ENCODE data around the gene PROZ. TPM values are rescaled to one million over a fixed set of nuclear protein-coding genes. Genes with fewer than 3 reads are reported as not detected.

PROZ gene
- total and polyA plus RNA-seq, 9 of the 15 experiments (the other 6 are each of a cell fraction or from before 2014, with no cell fraction given) = not detected

GRCh38 chr13:113183450-113184129 lies 25.1 kb downstream of the PROZ start:
- ATAC-seq (no peak), DNase-seq (ENCODE audit: extremely low read depth in 1 of 4, low spot score in 3 of 4) (no peak), FAIRE-seq (no peak)
- POLR2A ChIA-PET = interaction anchor here (0.7 kb wide), 1 partner anchor 15 kb away, joined by 3 read pairs; no protein-coding TSS in a partner anchor
- Histone ChIP-seq H4K20me1 (replicated peaks; ENCODE audit: control insufficient read depth, insufficient read depth, low read length) (peaks cover 7% of the 10 kb centered on the region), H3K4me3 (no peak overlapping the region), H3K4me2 (ENCODE audit: insufficient read depth, low read length) (no peak overlapping the region), H3K9me3 (replicated peaks; ENCODE audit: control insufficient read depth, insufficient read depth, low read depth, low read length) (no peaks in the 10 kb centered on the region), H3K36me3 (ENCODE audit: control insufficient read depth, insufficient read depth, low read length) (peaks cover 97% of the 10 kb centered on the region), H3K9me1 (ENCODE audit: control insufficient read depth, insufficient read depth, low read length) (peaks cover 3% of the 10 kb centered on the region), H3K4me1 (replicated peaks in 1 of 2; ENCODE audit: control insufficient read depth in 2 of 2, insufficient read depth in 2 of 2, low read length in 2 of 2) (peaks cover 0 to 8% of the 10 kb centered on the region in 2 experiments; a peak in 3 of 5 replicates), H3K79me2 (ENCODE audit: control insufficient read depth, insufficient read depth, low read length) (peaks cover 9% of the 10 kb centered on the region; the same call in 2 of the 3 replicates), H3K27me3 (ENCODE audit: control insufficient read depth in 2 of 2, insufficient read depth in 2 of 2, low read length in 2 of 2) (no peaks in the 10 kb centered on the region), H3K27ac (ENCODE audit: extremely low read depth, low read depth, low read length) (no peak overlapping the region), H3K9ac (ENCODE audit: insufficient read depth in 1 of 2, low read depth in 2 of 2, low read length in 2 of 2) (no peak overlapping the region), H2AFZ (ENCODE audit: low read depth, low read length) (no peak overlapping the region)
- no TSS peak for BruUV-seq (replicated peaks)
- 94% methylated on average over 9 of the region's 14 CpGs for WGBS (ENCODE audit: insufficient coverage, low coverage, missing lambda C conversion rate)
- intact Hi-C loops (cut with micrococcal nuclease) (no loop called here), in situ Hi-C loops (cut with MboI) (no loop called here)
- CTCF ChIA-PET (ENCODE audit: low intra/inter-chr PET ratio) = no interaction called here
- TF ChIP-seq ZNF551 (CRISPR knock-in tag; IDR thresholded peaks at IDR 0.05) = no peak
- no peak for TF ChIP-seq MCM2 (IDR thresholded peaks at IDR 0.05; ENCODE audit: low read depth)
- no peak for TF ChIP-seq ZNF316 (IDR thresholded peaks at IDR 0.05)
- TF ChIP-seq CEBPZ (IDR thresholded peaks at IDR 0.05; ENCODE audit: borderline replicate concordance, low read depth, low read length) = no peak
- TF ChIP-seq ZFP1 (CRISPR knock-in tag; IDR thresholded peaks at IDR 0.05) = no peak
- TF ChIP-seq XRCC4 (IDR thresholded peaks at IDR 0.05; ENCODE audit: extremely low read depth, insufficient read depth, insufficient read length) = no peak
- no peak for TF ChIP-seq ZSCAN29 (IDR thresholded peaks at IDR 0.05)
- TF ChIP-seq KLF10 (CRISPR knock-in tag; IDR thresholded peaks at IDR 0.05) = no peak
- TF ChIP-seq PTBP1 (IDR thresholded peaks at IDR 0.05; ENCODE audit: low read depth, low read length) = no peak

All from K562 (cell line).